ENCODE measurements around the gene SFXN5. TPM values are rescaled to one million over a fixed set of nuclear protein-coding genes. Genes with fewer than 3 reads are reported as not detected.

The SFXN5 gene
- total and polyA plus RNA-seq, 3 donors from 2014 or later, result 24.0 to 32.2 (median 25.4) TPM

DNA sequence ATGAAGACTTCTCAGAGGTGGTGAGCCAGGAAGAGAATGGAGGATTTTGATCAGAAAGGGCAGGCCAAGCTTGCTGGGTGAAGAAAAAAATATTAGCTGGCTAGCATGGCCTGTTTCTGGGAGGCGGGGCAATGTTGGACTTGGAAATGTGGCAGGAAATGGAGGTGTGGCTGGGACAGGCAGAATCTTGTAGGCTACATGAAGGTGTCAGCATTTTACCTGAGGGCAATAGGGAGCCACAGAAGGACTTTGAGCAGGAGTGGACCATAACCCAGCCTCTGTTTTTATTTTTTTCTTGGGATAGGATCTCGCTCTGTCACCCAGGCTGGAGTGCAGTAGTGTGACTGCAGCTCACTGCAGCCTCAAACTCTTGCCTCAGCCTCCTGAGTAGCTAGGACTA, 122.5 kb downstream of the SFXN5 start:
- TF ChIP-seq POLR2A (IDR thresholded peaks at IDR 0.05) (no peak), CTCF (IDR thresholded peaks at IDR 0.05) (no peak)
- DNase-seq, result no peak
- Histone ChIP-seq H3K4me3 (no peak overlapping the region), H3K36me3 (ENCODE audit: low read depth, missing control alignments) (no peaks in the 10 kb centered on the region), H3K27ac (no peak overlapping the region), H3K4me1 (no peaks in the 10 kb centered on the region), H3K9me3 (no peaks in the 10 kb centered on the region), H3K27me3 (no peaks in the 10 kb centered on the region)
- WGBS, 2 donors, result 78 to 100% methylated on average over 2 of the region's 2 CpGs
- intact Hi-C loops (cut with DNase I; ENCODE audit: low total_unique reads), result no loop called here

GRCh38 chr2:72947952-72948830, 123.3 kb downstream of the SFXN5 start:
- H3K27ac ChIP-seq, result no peak overlapping the region
- intact Hi-C loops (cut with DNase I; ENCODE audit: low total_unique reads), result no loop called here
- H3K4me1 ChIP-seq, result no peaks in the 10 kb centered on the region
- TF ChIP-seq POLR2A (IDR thresholded peaks at IDR 0.05), result no peak
- no peak for TF ChIP-seq CTCF (IDR thresholded peaks at IDR 0.05)
- no peaks in the 10 kb centered on the region for H3K9me3 ChIP-seq
- no peaks in the 10 kb centered on the region for H3K27me3 ChIP-seq
- DNase-seq, result no peak
- H3K36me3 ChIP-seq (ENCODE audit: low read depth, missing control alignments), result no peaks in the 10 kb centered on the region
- H3K4me3 ChIP-seq, result no peak overlapping the region
- WGBS, 2 donors, result 90 to 93% methylated on average over 10 of the region's 10 CpGs

DNA sequence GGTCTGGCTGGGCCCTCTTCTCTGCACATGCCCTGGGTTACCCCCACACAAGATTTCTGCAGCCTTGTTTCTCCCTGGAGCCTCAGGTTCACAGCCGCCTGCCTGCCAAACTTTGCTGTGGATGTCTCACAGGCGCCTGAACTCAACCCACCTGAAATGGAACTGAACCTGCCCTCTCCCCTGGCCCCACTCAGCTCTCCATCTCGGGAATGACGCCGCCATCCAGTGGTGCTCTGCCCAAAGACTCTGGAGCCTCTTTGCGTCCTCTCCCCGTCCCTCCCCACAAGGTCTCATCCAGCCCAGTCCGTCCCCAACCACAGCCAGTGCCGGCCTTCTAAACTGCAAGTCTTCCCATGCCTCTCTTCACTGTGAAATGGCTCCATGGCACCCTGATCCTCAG, 125.0 kb downstream of the SFXN5 start:
- 95 to 97% methylated on average over 9 of the region's 9 CpGs for WGBS, 2 donors
- H3K36me3 ChIP-seq (ENCODE audit: low read depth, missing control alignments), result no peaks in the 10 kb centered on the region
- TF ChIP-seq CTCF (IDR thresholded peaks at IDR 0.05) (no peak), POLR2A (IDR thresholded peaks at IDR 0.05) (no peak)

DNA sequence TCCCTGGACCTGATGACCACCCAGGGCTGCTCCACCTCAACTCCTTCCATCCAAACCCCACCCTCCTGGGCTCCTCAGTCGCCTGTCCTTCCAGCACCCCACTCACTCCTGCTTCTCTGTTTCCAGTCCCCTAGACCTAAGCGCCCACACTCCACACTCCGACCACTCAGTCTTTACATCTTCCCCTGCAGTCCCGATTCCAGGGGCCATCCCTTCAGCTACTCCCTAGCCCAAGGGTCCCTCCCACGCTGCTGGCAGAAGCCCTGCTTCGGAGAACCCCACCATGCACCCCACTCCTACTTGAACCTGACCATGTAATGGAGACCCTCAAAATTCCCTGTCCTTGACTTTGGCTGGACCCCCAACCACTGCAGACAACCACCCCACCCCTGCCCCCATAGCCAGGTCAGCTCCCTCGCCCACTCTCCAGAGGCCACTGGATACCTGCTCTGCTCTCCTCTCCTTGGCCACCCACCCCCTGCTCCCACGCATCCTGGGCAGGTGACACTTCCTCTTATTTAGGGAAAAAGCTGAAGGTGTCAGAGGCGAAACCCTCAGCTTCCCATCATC, 126.0 kb downstream of the SFXN5 start:
- intact Hi-C loops (cut with DNase I; ENCODE audit: low total_unique reads), result no loop called here
- peaks cover 1% of the 10 kb centered on the region for H3K4me1 ChIP-seq
- H3K27ac ChIP-seq, result no peak overlapping the region
- H3K4me3 ChIP-seq, result no peak overlapping the region
- H3K27me3 ChIP-seq, result no peaks in the 10 kb centered on the region
- no peak for DNase-seq
- WGBS, 2 donors, result 93% methylated on average over 9 of the region's 9 CpGs
- no peaks in the 10 kb centered on the region for H3K9me3 ChIP-seq
- H3K36me3 ChIP-seq (ENCODE audit: low read depth, missing control alignments), result no peaks in the 10 kb centered on the region
- TF ChIP-seq CTCF (IDR thresholded peaks at IDR 0.05) (no peak), POLR2A (IDR thresholded peaks at IDR 0.05) (no peak)

More for the DNA sequence above, 125.0 kb downstream of the SFXN5 start:
- H3K4me3 ChIP-seq, result no peak overlapping the region
- no peak overlapping the region for H3K27ac ChIP-seq
- no peaks in the 10 kb centered on the region for H3K9me3 ChIP-seq
- H3K27me3 ChIP-seq, result no peaks in the 10 kb centered on the region
- intact Hi-C loops (cut with DNase I; ENCODE audit: low total_unique reads), result no loop called here
- H3K4me1 ChIP-seq, result no peaks in the 10 kb centered on the region
- DNase-seq, result no peak

All from testis (tissue), 3 donors.